H1 (cell line): Measurements from ENCODE around the gene S100A11. TPM values are rescaled to one million over a fixed set of nuclear protein-coding genes. Genes with fewer than 3 reads are reported as not detected.

Experiments used
- GABPA ChIP-seq: IDR thresholded peaks from 2 replicates; pipeline ENCODE4 v1.6.1; 2011; ENCODE audit warnings: mild to moderate bottlenecking, low read length, moderate library complexity, borderline replicate concordance; ENCODE audit not compliant: insufficient read depth
- JUN ChIP-seq: IDR thresholded peaks from 2 replicates; pipeline ENCODE4 v1.6.1; 2011; ENCODE audit warnings: low read depth, mild to moderate bottlenecking, improper control_type of control experiment, low read length
- polyA plus RNA-seq, 7 experiments: library from polyadenylated mRNA; depleted of rRNA in 3 of 7; stranded (reverse) in 5 of 7; unstranded in 2 of 7; fragments of >200 nt in 5 of 7; fragments of 200-250 nt in 2 of 7; gene quantifications; 1 replicate in 5 of 7; 2 replicates in 1 of 7; 4 replicates in 1 of 7; pipeline versions ENCODE4 v1.2.1 to v1.2.3, GENCODE V29; 2011 to 2013; ENCODE audit warnings: missing spikeins in 2 of 7, mixed read lengths in 2 of 7
- total RNA-seq: library from RNA; stranded (reverse); fragmentation: NEBNext Ultra II Directional; extraction: Animal tissue kit (Norgen Biotek cat#: 25700); gene quantifications from 2 replicates; pipeline ENCODE4 v1.2.1, GENCODE V29; 2021

The S100A11 gene
- total and polyA plus RNA-seq, 2 of the 8 experiments (the other 6 are each of a cell fraction or from before 2014, with no cell fraction given): 120 to 343 TPM

- TF ChIP-seq GABPA (no peak), JUN (no peak)
Measured at GRCh38 chr1:152052606-152053005, 15.8 kb upstream of the S100A11 start (continued).
